Left colon (tissue), 2 donors: Measurements from ENCODE around the gene LDLRAD3. TPM values are rescaled to one million over a fixed set of nuclear protein-coding genes. Genes with fewer than 3 reads are reported as not detected.
A peak's percentile ranks its signal among the peaks of the same experiment; 100 is the strongest.

ENCODE experiments used
- ATAC-seq: fragments of 200-7000 bp; cut with Tn5 transposase; one replicate; pipeline ENCODE4 v1.9.1; 2020; ENCODE audit warnings: mild to moderate bottlenecking, moderate library complexity
- DNase-seq, 2 donors: peaks; one replicate each; pipeline ENCODE4 v3.0.0-alpha.2; 2020
- intact Hi-C, 2 donors: fragments of 100-400 bp; cut with DNase I in 1 of 2; cut with micrococcal nuclease in 1 of 2; formaldehyde crosslinking; loops; one replicate each; pipeline versions ENCODE4 v1.11.2 to v1.14.0; 2022; cut with DNase I, micrococcal nuclease
- total RNA-seq, 2 donors: library from RNA; stranded (reverse); fragmentation: NEBNext Ultra II Directional; extraction: Animal tissue kit (Norgen Biotek cat#: 25700); gene quantifications; one replicate each; pipeline ENCODE4 v1.2.1, GENCODE V29; 2021
- donor health status: DM: no; HTN: no; CAD: no.
- donor health status: DM: yes; HTN: yes; CAD: no.

LDLRAD3 gene
- total RNA-seq, 2 donors from 2014 or later: 2.3 to 2.9 TPM

GRCh38 chr11:36130401-36130800 lies 186.5 kb downstream of the LDLRAD3 start:
- ATAC-seq (no peak), DNase-seq (no peak)
- intact Hi-C loops: loop anchor here in 1 of 2 donors (10.0 kb wide), 1 partner anchor 306 kb away; no protein-coding TSS in a partner anchor

DNA sequence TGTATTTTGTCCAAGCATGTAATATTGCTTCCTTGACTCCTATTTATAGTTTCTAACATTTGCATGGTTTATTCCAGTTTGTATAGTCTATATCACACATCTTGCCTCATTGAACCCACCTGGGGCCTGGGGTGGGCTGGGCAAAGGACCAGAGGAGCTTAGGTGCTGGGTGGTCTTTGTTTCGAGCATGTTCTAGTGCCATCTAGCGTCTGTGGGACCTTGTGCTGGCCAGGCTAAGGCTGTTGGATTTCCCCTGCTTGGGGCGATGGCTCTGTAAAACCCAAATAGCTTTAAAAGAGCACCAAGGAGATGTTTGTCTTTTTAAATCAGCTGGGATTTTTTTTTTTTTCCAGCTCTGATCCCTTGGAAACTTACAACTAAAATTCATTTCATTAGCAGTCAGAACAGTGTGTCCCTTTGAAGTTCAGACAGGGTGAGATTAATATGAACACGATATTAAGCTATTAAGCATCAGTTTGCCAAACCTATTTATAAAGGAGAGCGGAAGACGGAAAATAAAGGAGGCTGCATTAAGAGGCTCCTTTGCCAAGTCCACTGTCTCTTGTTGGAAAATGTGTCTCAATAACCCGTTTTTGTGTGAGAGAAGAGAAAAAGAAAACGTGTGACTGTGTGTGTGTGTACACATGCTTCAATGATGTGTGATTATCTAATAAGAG lies 188.0 kb downstream of the LDLRAD3 start:
- intact Hi-C loops: loop anchor here in 1 of 2 donors (10.0 kb wide), 1 partner anchor 307 kb away; no protein-coding TSS in a partner anchor
- DNase-seq (peak in 1 of 2 donors; percentile 20), ATAC-seq (peak; percentile 33)

DNA sequence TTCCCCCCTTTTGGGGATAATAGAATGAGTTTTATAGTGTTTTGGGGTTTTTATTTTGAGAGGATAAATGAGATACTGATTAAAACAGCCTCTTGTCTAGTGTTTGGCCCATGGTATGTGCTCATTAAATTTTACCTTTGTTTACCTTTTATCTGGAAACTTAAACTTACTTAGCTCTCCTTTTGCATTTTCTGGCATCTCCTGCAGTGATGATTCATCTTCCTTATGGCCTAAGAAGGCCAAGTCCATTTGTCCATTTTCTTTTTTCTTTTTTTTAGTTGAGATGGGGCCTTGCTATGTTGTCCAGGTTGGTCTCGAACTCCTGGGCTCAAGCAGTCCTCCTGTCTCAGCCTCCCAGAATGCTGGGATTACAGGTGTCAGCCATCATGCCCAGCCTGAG lies 189.1 kb downstream of the LDLRAD3 start:
- intact Hi-C loops: loop anchor here in 1 of 2 donors (10.0 kb wide), 1 partner anchor 308 kb away; no protein-coding TSS in a partner anchor
- DNase-seq (no peak), ATAC-seq (no peak)

- intact Hi-C loops: loop anchor here in 1 of 2 donors (10.0 kb wide), 1 partner anchor 310 kb away; no protein-coding TSS in a partner anchor
- DNase-seq (no peak), ATAC-seq (no peak)
Observed at GRCh38 chr11:36135076-36135475, 191.2 kb downstream of the LDLRAD3 start.

DNA sequence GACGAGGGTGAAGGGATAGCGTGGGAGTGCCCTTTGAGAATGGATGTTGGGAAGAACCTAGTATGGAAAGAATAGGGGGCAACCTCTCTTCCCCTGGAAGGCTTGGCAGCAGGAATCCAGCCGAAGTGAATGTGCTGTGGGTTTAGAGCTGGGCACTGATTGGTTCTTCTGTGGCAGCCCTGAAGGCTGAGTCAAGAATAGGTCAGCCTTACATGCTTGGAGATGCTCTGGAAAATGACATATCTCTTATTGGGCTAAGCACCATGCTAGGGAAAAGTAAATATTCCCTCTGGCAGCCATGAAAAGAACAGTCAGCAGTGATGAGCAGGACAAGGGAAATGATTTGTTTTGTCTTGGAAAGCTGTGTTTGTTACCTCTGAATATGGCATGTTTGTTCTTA lies 195.9 kb downstream of the LDLRAD3 start:
- intact Hi-C loops: loop anchor here in 1 of 2 donors (10.0 kb wide), 1 partner anchor 315 kb away; no protein-coding TSS in a partner anchor
- ATAC-seq: no peak
- no peak for DNase-seq

DNA sequence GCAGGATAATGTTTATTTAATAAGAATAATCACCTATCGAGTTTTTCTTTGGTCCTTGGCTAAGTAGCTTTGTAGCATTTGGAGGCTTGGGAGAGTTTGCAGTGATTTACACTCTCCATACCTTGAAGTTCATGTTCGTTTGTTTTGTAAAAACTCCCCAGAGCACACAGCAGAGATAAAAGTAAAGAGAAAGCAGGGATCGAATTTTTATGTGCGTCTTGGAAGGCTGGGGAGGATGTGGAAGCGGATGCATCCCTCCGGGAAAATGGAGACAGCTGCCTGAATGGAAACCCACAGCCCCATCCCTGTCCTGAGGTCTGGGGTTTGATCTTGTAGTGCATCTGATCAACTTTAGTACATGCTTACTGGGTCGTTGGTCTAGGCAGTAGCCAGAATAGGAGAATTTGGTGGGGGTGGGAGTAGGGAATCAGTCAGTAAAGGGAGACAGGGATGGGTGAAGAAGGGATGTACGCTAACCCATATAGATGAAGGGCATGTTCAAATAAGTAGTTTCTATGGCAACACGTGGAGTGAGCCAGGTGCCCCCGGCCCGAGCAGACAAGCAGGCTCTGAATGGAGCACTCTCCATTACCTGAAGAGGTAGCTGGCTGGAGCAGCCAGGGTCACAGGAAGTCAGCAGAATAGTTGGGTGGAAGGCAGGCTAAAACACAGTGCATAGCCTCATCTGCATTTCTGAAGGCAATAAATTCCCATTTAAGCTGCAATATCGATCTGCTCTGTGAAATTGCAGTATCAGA lies 197.5 kb downstream of the LDLRAD3 start:
- ATAC-seq: no peak
- no peak for DNase-seq
- intact Hi-C loops: no loop called here

GRCh38 chr11:36141956-36142355 lies 198.1 kb downstream of the LDLRAD3 start:
- no peak for ATAC-seq

DNA sequence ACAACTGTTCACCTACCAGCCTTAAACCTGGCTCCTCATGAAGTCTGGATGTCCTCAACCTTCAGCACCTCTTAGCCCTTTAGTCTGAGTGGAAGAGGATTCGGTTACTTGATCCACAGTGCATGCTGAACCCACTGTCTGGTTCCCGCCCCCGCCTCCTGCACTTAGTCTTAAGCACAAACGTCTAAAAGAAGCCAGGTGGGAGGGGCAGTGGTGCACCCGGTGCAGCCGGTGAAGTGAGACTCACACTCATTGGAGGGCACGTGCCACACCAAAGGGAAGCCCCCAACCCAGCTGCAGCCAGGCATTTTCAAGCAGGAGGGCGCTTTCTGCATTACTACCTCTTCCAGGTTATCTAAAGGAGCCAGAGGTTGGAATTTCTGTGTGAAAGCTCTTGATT lies 198.6 kb downstream of the LDLRAD3 start:
- DNase-seq (no peak), ATAC-seq (no peak)
- intact Hi-C loops: no loop called here

More at GRCh38 chr11:36141956-36142355, 198.1 kb downstream of the LDLRAD3 start:
- DNase-seq: no peak
- intact Hi-C loops: no loop called here

GRCh38 chr11:36142879-36143278 lies 199.0 kb downstream of the LDLRAD3 start:
- no peak for DNase-seq
- no peak for ATAC-seq
- intact Hi-C loops: no loop called here

DNA sequence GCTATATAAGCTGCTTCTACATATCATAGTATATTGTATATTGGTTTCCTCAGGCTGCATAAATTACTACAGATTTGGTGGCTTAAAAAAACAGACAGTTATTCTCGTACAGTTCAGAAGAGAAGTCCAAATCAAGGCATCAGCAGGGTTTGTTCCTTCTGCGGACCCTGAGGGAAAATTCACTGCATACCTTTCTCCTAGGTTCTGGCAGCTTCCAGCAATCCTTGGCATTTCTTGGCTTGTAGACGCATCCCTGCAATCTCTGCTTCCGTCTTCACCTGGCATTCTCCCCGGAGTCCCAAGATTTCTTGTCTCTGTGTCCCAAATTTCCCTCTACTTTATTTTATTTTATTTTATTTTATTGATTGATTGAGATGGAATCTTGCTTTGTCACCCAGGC lies 202.6 kb downstream of the LDLRAD3 start:
- intact Hi-C loops: no loop called here
- no peak for DNase-seq
- ATAC-seq: no peak

GRCh38 chr11:36147491-36147890 lies 203.6 kb downstream of the LDLRAD3 start:
- ATAC-seq (no peak), DNase-seq (no peak)
- intact Hi-C loops: no loop called here

- ATAC-seq: no peak
- no peak for DNase-seq
- intact Hi-C loops: no loop called here
Observed at GRCh38 chr11:36148701-36149100, 204.8 kb downstream of the LDLRAD3 start.

DNA sequence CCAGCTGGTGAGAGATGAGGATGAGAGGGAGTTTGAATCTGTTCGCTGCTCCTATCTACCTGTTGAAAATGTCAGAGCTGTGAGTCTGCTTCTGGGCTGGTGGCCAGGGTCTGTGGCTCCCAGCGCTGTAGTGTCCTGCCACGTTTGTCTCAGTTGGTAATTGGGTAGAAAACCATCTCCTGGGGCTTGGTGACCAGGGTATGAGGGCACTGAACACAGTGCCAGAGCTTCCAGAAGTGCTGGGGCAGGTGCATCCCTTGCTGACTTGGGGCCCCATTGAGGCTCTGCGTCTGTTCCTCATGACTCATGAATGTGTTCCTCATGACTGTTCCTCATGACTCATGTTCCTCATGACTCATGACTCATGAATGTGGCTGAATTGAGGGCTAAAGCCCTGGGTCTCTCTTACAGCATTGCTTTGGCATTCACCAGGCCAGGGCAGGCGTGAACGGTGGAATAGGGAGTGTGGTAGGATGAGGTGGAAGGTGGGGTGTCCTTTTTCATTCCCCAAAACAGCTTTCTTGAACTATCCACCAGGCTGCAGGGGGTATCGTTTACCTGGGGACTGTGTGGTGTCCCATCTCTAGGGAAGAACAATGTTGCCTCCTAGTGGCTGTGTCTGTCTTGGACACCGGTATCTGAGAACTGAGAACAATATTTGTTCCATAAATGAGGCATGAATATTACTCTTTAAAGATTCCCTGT lies 205.8 kb downstream of the LDLRAD3 start:
- DNase-seq: peak; percentile 17 to 54
- peak; percentile 84 for ATAC-seq
- intact Hi-C loops: no loop called here

DNA sequence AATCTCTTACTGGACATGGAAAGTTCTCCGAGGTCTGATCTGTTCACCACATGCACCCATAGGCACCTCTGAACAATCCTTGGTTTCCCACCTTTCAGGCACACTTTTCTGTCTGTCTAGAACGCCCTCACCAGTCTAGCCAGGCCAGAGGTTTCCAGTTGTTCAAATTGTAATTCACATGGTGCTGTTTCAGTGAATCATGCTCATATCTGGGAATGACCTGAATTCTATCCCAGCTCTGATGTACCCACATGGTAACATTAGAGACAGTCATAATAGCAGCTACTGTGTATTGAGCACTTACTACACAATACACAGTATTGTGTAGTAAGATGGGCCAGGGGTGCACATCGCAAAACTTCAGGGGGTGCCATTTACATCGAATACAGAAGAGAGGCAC lies 207.1 kb downstream of the LDLRAD3 start:
- ATAC-seq (no peak), DNase-seq (no peak)
- intact Hi-C loops: no loop called here

DNA sequence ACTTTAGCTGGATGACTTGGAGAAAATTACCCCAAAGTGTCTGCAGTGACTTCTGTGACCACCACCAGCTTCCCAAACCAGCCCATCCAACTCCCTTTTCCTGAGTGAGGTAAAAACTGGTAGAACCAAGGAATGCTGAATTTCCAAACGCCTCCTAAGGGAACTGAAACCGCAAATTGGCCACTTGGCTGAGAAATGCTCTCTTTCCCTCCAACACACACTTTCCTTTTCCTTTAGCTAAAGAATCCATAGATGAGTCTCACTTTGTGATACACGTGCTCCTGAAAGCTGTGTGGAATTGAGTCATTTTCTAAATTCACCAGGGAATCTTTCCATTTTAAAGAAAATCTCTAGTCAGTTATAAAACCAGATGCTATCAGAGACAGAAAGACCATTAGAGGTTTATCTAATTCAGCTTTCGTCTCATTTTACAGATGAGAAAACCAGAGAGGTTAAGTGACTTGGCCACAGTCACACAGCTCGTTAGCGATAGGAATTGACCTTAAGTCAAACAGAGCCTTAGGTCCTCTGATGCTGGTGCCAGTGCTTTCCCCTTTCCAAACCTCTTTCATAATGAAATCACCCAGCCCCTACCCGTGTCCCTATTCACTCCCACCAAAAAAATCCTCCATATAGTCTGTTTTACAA lies 208.2 kb downstream of the LDLRAD3 start:
- ATAC-seq (no peak), DNase-seq (no peak)
- intact Hi-C loops: no loop called here

DNA sequence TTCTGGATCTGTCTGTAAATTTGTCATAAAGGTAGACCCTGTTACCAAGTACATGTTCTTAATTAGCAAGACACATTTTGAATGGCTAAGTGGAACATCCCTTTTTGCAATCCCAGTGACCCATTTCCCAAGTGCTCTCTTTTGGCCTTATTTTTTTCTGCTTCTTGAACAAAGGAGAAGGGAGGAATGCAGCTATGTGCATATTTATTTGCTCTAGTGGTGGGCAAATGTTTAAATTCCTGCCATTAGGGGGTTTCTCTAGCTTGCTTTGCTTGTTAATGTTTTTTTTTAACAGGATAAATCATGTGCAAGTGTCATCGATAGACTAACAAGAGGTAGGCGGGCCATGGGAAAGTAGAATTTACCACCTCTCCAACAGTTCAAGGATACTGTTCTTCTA lies 209.7 kb downstream of the LDLRAD3 start:
- ATAC-seq (no peak), DNase-seq (no peak)

GRCh38 chr11:36155124-36155561 lies 211.3 kb downstream of the LDLRAD3 start:
- DNase-seq (no peak), ATAC-seq (no peak)
- intact Hi-C loops: no loop called here

More for the DNA sequence above, 209.7 kb downstream of the LDLRAD3 start:
- intact Hi-C loops: no loop called here

DNA sequence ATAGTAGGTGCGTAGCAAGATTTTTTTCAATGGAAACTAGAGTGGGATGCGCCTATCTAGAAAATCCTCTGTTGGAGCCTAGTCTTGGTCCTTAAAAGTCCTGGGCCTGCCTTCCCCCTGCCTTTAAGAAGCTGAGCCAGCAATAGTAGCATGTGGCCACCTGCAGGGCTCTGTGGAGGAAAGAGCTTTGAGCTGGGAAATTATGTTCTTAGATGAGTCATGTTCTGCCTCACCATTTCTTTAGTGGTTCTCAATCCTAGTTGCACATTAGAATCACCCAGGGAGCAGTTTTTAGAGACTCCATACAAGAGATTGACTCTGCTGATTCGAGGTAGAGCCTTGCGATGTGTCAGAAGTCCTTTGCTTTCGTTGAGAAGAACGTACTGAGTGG lies 211.9 kb downstream of the LDLRAD3 start:
- DNase-seq (no peak), ATAC-seq (no peak)
- intact Hi-C loops: no loop called here
